ENCODE data around the gene MPPED2.

Gene MPPED2

GRCh38 chr11:30432716-30433115 lies 153.4 kb downstream of the MPPED2 start:
- H3K4me1 ChIP-seq, result peaks cover 5% of the 10 kb centered on the region
- no peak overlapping the region for H3K4me3 ChIP-seq (ENCODE audit: low read depth, low read length)
- no peak overlapping the region for H3K27ac ChIP-seq
- no peaks in the 10 kb centered on the region for H3K36me3 ChIP-seq (ENCODE audit: control insufficient read depth, insufficient read depth, low read length)
- no peak overlapping the region for H3K9ac ChIP-seq
- no peaks in the 10 kb centered on the region for H3K9me3 ChIP-seq (ENCODE audit: control insufficient read depth, low read length)
- no peaks in the 10 kb centered on the region for H3K27me3 ChIP-seq (ENCODE audit: control insufficient read depth, insufficient read depth, low read length)
- no peak overlapping the region for H3K4me2 ChIP-seq (ENCODE audit: low read length)
- no peaks in the 10 kb centered on the region for H3K79me2 ChIP-seq
- no peak overlapping the region for H2AFZ ChIP-seq
- no peak for TF ChIP-seq CTCF (IDR thresholded peaks at IDR 0.05)

- no peak overlapping the region for H3K4me2 ChIP-seq (ENCODE audit: low read length)
- no peaks in the 10 kb centered on the region for H3K27me3 ChIP-seq (ENCODE audit: control insufficient read depth, insufficient read depth, low read length)
- H3K36me3 ChIP-seq (ENCODE audit: control insufficient read depth, insufficient read depth, low read length), result no peaks in the 10 kb centered on the region
- no peak overlapping the region for H3K27ac ChIP-seq
- TF ChIP-seq CTCF (IDR thresholded peaks at IDR 0.05), result no peak
- no peaks in the 10 kb centered on the region for H3K9me3 ChIP-seq (ENCODE audit: control insufficient read depth, low read length)
- H3K4me1 ChIP-seq, result peaks cover 5% of the 10 kb centered on the region
- H3K4me3 ChIP-seq (ENCODE audit: low read depth, low read length), result no peak overlapping the region
- no peaks in the 10 kb centered on the region for H3K79me2 ChIP-seq
- H3K9ac ChIP-seq, result no peak overlapping the region
- H2AFZ ChIP-seq, result no peak overlapping the region
These were observed 154.0 kb downstream of the MPPED2 start for GRCh38 chr11:30432178-30432577.

GRCh38 chr11:30431127-30431814 lies 154.9 kb downstream of the MPPED2 start:
- no peak overlapping the region for H3K27ac ChIP-seq
- TF ChIP-seq CTCF (IDR thresholded peaks at IDR 0.05), result no peak

GRCh38 chr11:30429550-30429949 lies 156.6 kb downstream of the MPPED2 start:
- H3K79me2 ChIP-seq, result no peaks in the 10 kb centered on the region
- no peak overlapping the region for H3K4me3 ChIP-seq (ENCODE audit: low read depth, low read length)
- TF ChIP-seq CTCF (IDR thresholded peaks at IDR 0.05), result no peak
- H3K27me3 ChIP-seq (ENCODE audit: control insufficient read depth, insufficient read depth, low read length), result no peaks in the 10 kb centered on the region
- no peaks in the 10 kb centered on the region for H3K9me3 ChIP-seq (ENCODE audit: control insufficient read depth, low read length)
- no peaks in the 10 kb centered on the region for H3K36me3 ChIP-seq (ENCODE audit: control insufficient read depth, insufficient read depth, low read length)
- peaks cover 5% of the 10 kb centered on the region for H3K4me1 ChIP-seq
- no peak overlapping the region for H3K9ac ChIP-seq
- no peak overlapping the region for H3K4me2 ChIP-seq (ENCODE audit: low read length)
- H3K27ac ChIP-seq, result no peak overlapping the region
- no peak overlapping the region for H2AFZ ChIP-seq

More at GRCh38 chr11:30431127-30431814, 154.9 kb downstream of the MPPED2 start:
- Histone ChIP-seq H3K9ac (no peak overlapping the region), H3K4me2 (ENCODE audit: low read length) (no peak overlapping the region), H3K4me3 (ENCODE audit: low read depth, low read length) (no peak overlapping the region), H3K9me3 (ENCODE audit: control insufficient read depth, low read length) (no peaks in the 10 kb centered on the region), H2AFZ (no peak overlapping the region), H3K4me1 (peaks cover 5% of the 10 kb centered on the region), H3K36me3 (ENCODE audit: control insufficient read depth, insufficient read depth, low read length) (no peaks in the 10 kb centered on the region), H3K27me3 (ENCODE audit: control insufficient read depth, insufficient read depth, low read length) (no peaks in the 10 kb centered on the region), H3K79me2 (no peaks in the 10 kb centered on the region)

GRCh38 chr11:30426781-30427180 lies 159.4 kb downstream of the MPPED2 start:
- Histone ChIP-seq H3K36me3 (ENCODE audit: control insufficient read depth, insufficient read depth, low read length) (no peaks in the 10 kb centered on the region), H3K9ac (no peak overlapping the region), H2AFZ (no peak overlapping the region), H3K79me2 (no peaks in the 10 kb centered on the region), H3K4me2 (ENCODE audit: low read length) (no peak overlapping the region), H3K4me1 (no peaks in the 10 kb centered on the region), H3K4me3 (ENCODE audit: low read depth, low read length) (no peak overlapping the region), H3K9me3 (ENCODE audit: control insufficient read depth, low read length) (no peaks in the 10 kb centered on the region), H3K27ac (no peak overlapping the region), H3K27me3 (ENCODE audit: control insufficient read depth, insufficient read depth, low read length) (no peaks in the 10 kb centered on the region)
- no peak for TF ChIP-seq CTCF (IDR thresholded peaks at IDR 0.05)

Data from parathyroid adenoma (tissue), 2 donors.